SK-N-SH (cell line): Measurements from ENCODE around the gene SBK1. TPM values are rescaled to one million over a fixed set of nuclear protein-coding genes. Genes with fewer than 3 reads are reported as not detected.
"Not testable (repeated sequence)": the region's sequence is repeated elsewhere in the genome, so short reads cannot be mapped to it uniquely, and the experiment has no call there.

ENCODE experiments used
- CTCF ChIA-PET: fragments of 300-600, 350-600 bp; formaldehyde crosslinking; extraction: SDS; loops from one replicate; lab custom pipeline; 2021; lab: Yijun Ruan, JAX
- POLR2A ChIA-PET: fragments of 350-600 bp; sonication (Branson Sonifier 250); formaldehyde crosslinking; extraction: SDS; loops from one replicate; lab custom pipeline; 2020; ENCODE audit warnings: antibody characterized with exemption, inconsistent platforms; lab: Yijun Ruan, JAX
- DNase-seq: peaks from one replicate; pipeline ENCODE4 v3.0.0; 2012
- H2AFZ ChIP-seq: fragments of 200-600 bp; sonication (generic); 2 replicates; pipeline ENCODE4 v1.8.1; 2016; ENCODE audit warnings: antibody characterized with exemption, mild to moderate bottlenecking, low read depth
- H3F3A ChIP-seq: fragments of 200-600 bp; sonication (generic); replicated peaks from 2 replicates; pipeline ENCODE3; 2016; ENCODE audit warnings: antibody characterized with exemption, mild to moderate bottlenecking; ENCODE audit not compliant: insufficient read depth
- H3K27ac ChIP-seq, 2 experiments: fragments of 200-500 bp in 1 of 2; fragments of 200-600 bp in 1 of 2; sonication (Bioruptor generic) in 1 of 2; sonication (generic), shearing (Covaris generic) in 1 of 2; 2 replicates each; pipeline versions ENCODE4 v1.5.1 to v1.6.1; 2014 to 2016; ENCODE audit warnings: low read depth in 2 of 2, inconsistent platforms in 1 of 2, low read length in 1 of 2, mild to moderate bottlenecking in 1 of 2, mixed read lengths in 1 of 2
- H3K27me3 ChIP-seq: fragments of 200-600 bp; sonication (generic), shearing (Covaris generic); 2 replicates; pipeline ENCODE4 v1.6.1; 2016; ENCODE audit warnings: mixed run types; ENCODE audit not compliant: insufficient read depth
- H3K36me3 ChIP-seq, 2 experiments: fragments of 200-500 bp in 1 of 2; fragments of 200-600 bp in 1 of 2; sonication (Bioruptor generic) in 1 of 2; sonication (generic) in 1 of 2; replicated peaks in 1 of 2; 2 replicates each; pipeline versions ENCODE3 to v1.5.1; 2014 to 2016; ENCODE audit warnings: low read length in 1 of 2, mild to moderate bottlenecking in 1 of 2; ENCODE audit not compliant: insufficient read depth in 2 of 2, control insufficient read depth in 1 of 2
- H3K4me1 ChIP-seq, 2 experiments: fragments of 200-500 bp in 1 of 2; fragments of 200-600 bp in 1 of 2; sonication (Bioruptor generic) in 1 of 2; sonication (generic), shearing (Covaris generic) in 1 of 2; 2 replicates each; pipeline versions ENCODE4 v1.5.1 to v1.6.1; 2014 to 2016; ENCODE audit warnings: low read depth in 1 of 2, low read length in 1 of 2, mixed run types in 1 of 2; ENCODE audit not compliant: insufficient read depth in 2 of 2, control insufficient read depth in 1 of 2
- H3K4me2 ChIP-seq: fragments of 200-600 bp; sonication (generic), shearing (Covaris generic); 2 replicates; pipeline ENCODE4 v1.6.1; 2017; ENCODE audit warnings: mixed run types
- H3K4me3 ChIP-seq, 2 experiments: fragments of 200-500 bp in 1 of 2; fragments of 200-600 bp in 1 of 2; sonication (Bioruptor generic) in 1 of 2; sonication (generic), shearing (Covaris generic) in 1 of 2; 2 replicates each; pipeline versions ENCODE4 v1.5.1 to v1.8.1; 2014 to 2016; ENCODE audit warnings: low read depth in 2 of 2, inconsistent platforms in 1 of 2, low read length in 1 of 2, mild to moderate bottlenecking in 1 of 2, mixed read lengths in 1 of 2, moderate library complexity in 1 of 2
- H3K79me2 ChIP-seq: fragments of 200-600 bp; sonication (generic); 2 replicates; pipeline ENCODE4 v1.8.1; 2017; ENCODE audit warnings: mild to moderate bottlenecking; ENCODE audit not compliant: insufficient read depth
- H3K9ac ChIP-seq: fragments of 200-600 bp; sonication (generic); 2 replicates; pipeline ENCODE4 v1.6.1; 2017; ENCODE audit warnings: mixed run types
- H3K9me2 ChIP-seq: fragments of 200-600 bp; sonication (generic); 2 replicates; pipeline ENCODE4 v1.6.1; 2017; ENCODE audit warnings: mixed run types
- H3K9me3 ChIP-seq: fragments of 200-600 bp; sonication (generic); 2 replicates; pipeline ENCODE4 v1.6.1; 2017; ENCODE audit warnings: mixed run types, mild to moderate bottlenecking, moderate library complexity
- H4K20me1 ChIP-seq: fragments of 200-600 bp; sonication (generic); 2 replicates; pipeline ENCODE4 v1.6.1; 2017; ENCODE audit warnings: mild to moderate bottlenecking, mixed run types; ENCODE audit not compliant: insufficient read depth
- CTCF ChIP-seq: fragments of 200-600 bp; sonication (generic); IDR thresholded peaks from 2 replicates; pipeline ENCODE4 v1.6.1; 2017; ENCODE audit warnings: antibody characterized with exemption, mild to moderate bottlenecking, moderate library complexity
- MEF2A ChIP-seq: IDR thresholded peaks from 2 replicates; pipeline ENCODE4 v1.4.0; 2012; ENCODE audit warnings: low read depth, borderline replicate concordance
- POLR2AphosphoS5 ChIP-seq: IDR thresholded peaks from 2 replicates; pipeline ENCODE4 v1.6.1; 2012; ENCODE audit warnings: low read depth, low read length
- RAD21 ChIP-seq: IDR thresholded peaks from 2 replicates; pipeline ENCODE4 v1.6.1; 2012; ENCODE audit warnings: mild to moderate bottlenecking, low read length
- SMC3 ChIP-seq: IDR thresholded peaks from 2 replicates; pipeline ENCODE4 v1.6.1; 2012; ENCODE audit warnings: low read depth, low read length, improper control_type of control experiment
- YY1 ChIP-seq: IDR thresholded peaks from 2 replicates; pipeline ENCODE4 v1.4.0; 2012; ENCODE audit warnings: low read depth, mild to moderate bottlenecking
- WGBS: methylation state at CpG from one replicate; pipeline ENCODE4 v1.1.6; 2017; ENCODE audit warnings: low lambda C conversion rate; 5-methylcytosine and 5-hydroxymethylcytosine counted together
- polyA plus RNA-seq, 3 experiments: library from polyadenylated mRNA; depleted of rRNA; stranded (reverse); fragments of >200 nt; gene quantifications; 2 replicates each; pipeline ENCODE4 v1.2.3, GENCODE V29; 2012

Gene SBK1
- polyA plus RNA-seq, 1 of the 3 experiments (the other 2 are of a cell fraction), result 0.36 TPM

DNA sequence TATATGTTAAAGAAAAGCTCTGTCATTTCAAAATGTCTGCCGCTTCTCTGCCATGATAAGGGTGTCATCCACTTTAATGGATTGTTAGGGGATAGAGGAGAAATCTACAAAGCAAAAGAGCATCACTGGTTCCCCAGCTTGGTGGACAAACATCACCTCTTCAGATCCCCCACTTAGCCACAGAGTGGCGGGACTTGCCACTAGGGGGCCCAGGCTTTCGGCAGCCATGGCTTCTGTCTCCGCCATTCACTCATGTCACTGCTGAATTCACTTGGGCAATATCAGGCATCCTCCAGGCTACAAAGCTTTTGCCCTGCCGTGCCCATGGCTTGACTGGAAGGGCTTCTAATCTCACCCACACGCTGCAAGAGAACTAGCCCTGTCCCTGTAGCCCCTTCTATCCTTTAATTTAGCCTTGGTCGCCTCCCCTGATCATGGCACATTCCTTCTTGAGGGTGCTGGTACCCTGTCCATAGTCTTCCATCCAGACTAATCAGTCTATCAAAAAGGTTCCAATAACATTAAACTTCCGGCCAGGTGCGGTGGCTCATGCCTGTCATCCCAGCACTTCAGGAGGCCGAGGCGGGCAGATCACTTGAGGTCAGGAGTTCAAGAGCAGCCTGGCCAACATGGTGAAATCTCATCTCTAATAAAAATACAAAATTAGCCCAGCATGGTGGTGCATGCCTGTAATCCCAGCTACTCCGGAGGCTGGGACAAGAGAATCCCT lies 34.7 kb downstream of the SBK1 start:
- POLR2A ChIA-PET, result no interaction called here
- CTCF ChIA-PET, result interaction anchor here (0.6 to 2.3 kb wide), 12 partner anchors 10 to 265 kb away, joined by 3 to 31 read pairs (median 3); partner anchors contain the start of gene SBK1
- H3K27ac ChIP-seq, result no peak overlapping the region

DNA sequence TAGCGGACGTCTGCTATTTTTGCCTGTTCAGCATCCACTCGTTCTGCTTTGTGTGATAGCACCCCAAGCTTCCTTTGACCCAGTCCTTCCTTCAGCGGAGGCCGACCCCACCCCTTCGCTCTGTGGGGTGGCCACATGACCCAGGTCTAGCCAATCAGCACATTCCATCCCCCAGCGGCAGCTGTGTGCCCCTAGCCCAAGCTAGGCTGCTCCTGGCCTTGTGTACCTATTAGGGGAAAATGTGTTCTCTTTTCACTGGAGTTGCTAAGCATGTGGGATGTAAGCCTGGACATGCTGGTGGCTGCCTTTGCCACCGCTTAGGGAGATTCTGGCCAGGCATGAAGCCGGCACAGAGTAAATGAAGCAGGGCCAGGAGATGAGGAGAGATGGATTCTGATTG lies 37.9 kb downstream of the SBK1 start:
- H3K79me2 ChIP-seq, H2AFZ ChIP-seq, H3K27ac ChIP-seq, H3K4me2 ChIP-seq, H3K27me3 ChIP-seq, POLR2A ChIA-PET, H3K9me2 ChIP-seq, DNase-seq, H4K20me1 ChIP-seq, H3K36me3 ChIP-seq, H3K9me3 ChIP-seq, H3F3A ChIP-seq, H3K4me1 ChIP-seq, H3K9ac ChIP-seq, H3K4me3 ChIP-seq: not testable (repeated sequence)
- 71% methylated on average over 3 of the region's 9 CpGs for WGBS
- CTCF ChIA-PET, result interaction anchor here (1.3 kb wide), 1 partner anchor 12 kb away, joined by 3 read pairs; no protein-coding TSS in a partner anchor

More for the DNA sequence above, 34.7 kb downstream of the SBK1 start:
- Histone ChIP-seq H3K79me2 (no peaks in the 10 kb centered on the region), H3K9me3 (no peaks in the 10 kb centered on the region), H3F3A (no peaks in the 10 kb centered on the region)
- TF ChIP-seq YY1, result peak; percentile 72; the same call in 1 of the 2 replicates
- no peak for TF ChIP-seq POLR2AphosphoS5
- peak; percentile 51 for TF ChIP-seq RAD21
- peak; percentile 73 for TF ChIP-seq CTCF
- peak; percentile 54 for TF ChIP-seq SMC3
- no peak for TF ChIP-seq MEF2A
- TF ChIP-seq, all 33 proteins: peak for 4
- Histone ChIP-seq H3K36me3 (no peaks in the 10 kb centered on the region), H3K9me2 (no peaks in the 10 kb centered on the region), H2AFZ (no peak overlapping the region), H4K20me1 (no peaks in the 10 kb centered on the region), H3K4me2 (no peak overlapping the region), H3K9ac (no peak overlapping the region), H3K4me1 (no peaks in the 10 kb centered on the region; a peak in 1 of 4 replicates), H3K4me3 (no peak overlapping the region; a peak in 1 of 4 replicates), H3K27me3 (no peaks in the 10 kb centered on the region)
- 61% methylated on average over 12 of the region's 12 CpGs for WGBS
- peak; percentile 81 for DNase-seq

DNA sequence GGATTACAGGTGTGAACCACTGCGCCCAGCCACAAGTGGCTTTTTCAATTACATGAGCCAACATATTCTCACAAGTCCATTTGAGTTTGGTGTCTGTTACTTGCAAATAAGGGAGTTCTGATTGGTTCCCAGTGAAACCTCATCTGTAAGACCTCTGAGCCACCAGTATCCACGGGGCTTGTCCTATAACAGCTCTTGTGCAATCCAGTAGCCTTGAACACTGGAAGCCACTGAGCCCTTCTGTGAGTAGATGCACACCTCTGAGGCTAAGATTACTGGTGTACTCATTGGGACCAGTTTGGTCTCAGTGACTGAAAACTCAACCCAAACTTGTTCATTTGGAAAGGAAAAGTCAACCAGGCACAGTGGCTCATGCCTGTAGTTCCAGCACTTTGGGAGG lies 38.7 kb downstream of the SBK1 start:
- H3K4me2 ChIP-seq, POLR2A ChIA-PET: not testable (repeated sequence)

GRCh38 chr16:28332632-28333031 lies 40.3 kb downstream of the SBK1 start:
- H3K9ac ChIP-seq, H3F3A ChIP-seq, H3K4me3 ChIP-seq, H3K9me3 ChIP-seq, H3K27ac ChIP-seq, H4K20me1 ChIP-seq, H3K4me1 ChIP-seq, H2AFZ ChIP-seq, H3K4me2 ChIP-seq, H3K36me3 ChIP-seq, H3K9me2 ChIP-seq, CTCF ChIA-PET, H3K79me2 ChIP-seq, H3K27me3 ChIP-seq, POLR2A ChIA-PET, DNase-seq: not testable (repeated sequence)
- 52% methylated on average over 3 of the region's 6 CpGs for WGBS

More for the DNA sequence above, 38.7 kb downstream of the SBK1 start:
- DNase-seq, H3K79me2 ChIP-seq, H3K9ac ChIP-seq, H2AFZ ChIP-seq, H3K36me3 ChIP-seq, H3K4me1 ChIP-seq, H3F3A ChIP-seq, H3K27ac ChIP-seq, H3K9me2 ChIP-seq, H3K27me3 ChIP-seq, H3K4me3 ChIP-seq, H3K9me3 ChIP-seq, H4K20me1 ChIP-seq: not testable (repeated sequence)
- WGBS, result 72% methylated on average over 2 of the region's 2 CpGs
- CTCF ChIA-PET, result interaction anchor here (1.3 kb wide), 1 partner anchor 12 kb away, joined by 3 read pairs; no protein-coding TSS in a partner anchor

DNA sequence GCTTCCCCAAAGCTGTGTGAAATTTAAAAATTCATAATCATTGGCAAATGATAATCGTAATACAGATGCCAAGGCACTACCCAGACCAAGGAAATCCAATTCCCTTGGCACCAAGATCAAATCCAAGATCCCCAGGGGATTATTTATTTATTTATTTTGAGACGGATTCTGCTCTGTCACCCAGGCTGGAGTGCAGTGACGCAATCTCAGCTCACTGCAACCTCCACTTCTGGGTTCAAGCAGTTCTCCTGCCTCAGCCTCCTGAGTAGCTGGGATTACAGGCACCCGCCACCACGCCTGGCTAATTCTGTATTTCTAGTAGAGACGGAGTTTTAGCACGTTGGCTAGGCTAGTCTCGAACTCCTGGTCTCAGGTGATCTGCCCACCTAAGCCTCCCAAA lies 43.4 kb downstream of the SBK1 start:
- 59% methylated on average over 4 of the region's 8 CpGs for WGBS
- H3K27ac ChIP-seq, DNase-seq, H3K4me2 ChIP-seq, CTCF ChIA-PET, H3K79me2 ChIP-seq, H3F3A ChIP-seq, H3K4me1 ChIP-seq, H3K4me3 ChIP-seq, H4K20me1 ChIP-seq, H3K9ac ChIP-seq, H3K9me2 ChIP-seq, H3K9me3 ChIP-seq, H3K36me3 ChIP-seq, POLR2A ChIA-PET, H3K27me3 ChIP-seq, H2AFZ ChIP-seq: not testable (repeated sequence)
